BJ (cell line): Measurements from ENCODE around the gene MFSD8. TPM values are rescaled to one million over a fixed set of nuclear protein-coding genes. Genes with fewer than 3 reads are reported as not detected.
"Not testable (repeated sequence)": the region's sequence is repeated elsewhere in the genome, so short reads cannot be mapped to it uniquely, and the experiment has no call there.

ENCODE experiments used
- CTCF ChIA-PET: fragments of 350-600 bp; formaldehyde crosslinking; extraction: SDS; loops from one replicate; lab custom pipeline; 2021; ENCODE audit warnings: antibody characterized with exemption, inconsistent platforms; lab: Yijun Ruan, JAX
- POLR2A ChIA-PET: fragments of 300-600 bp; sonication (Branson Sonifier 250); formaldehyde crosslinking; extraction: SDS; loops from one replicate; lab custom pipeline; 2021; ENCODE audit warnings: antibody characterized with exemption; lab: Charles Lee
- DNase-seq: peaks from one replicate; pipeline ENCODE4 v3.0.0-alpha.2; 2011; ENCODE audit warnings: low read depth
- H3K27me3 ChIP-seq: 2 replicates; pipeline ENCODE4 v1.6.0; 2011; ENCODE audit warnings: low read length; ENCODE audit not compliant: control insufficient read depth, insufficient read depth
- H3K36me3 ChIP-seq: 2 replicates; pipeline ENCODE4 v1.5.1; 2011; ENCODE audit warnings: low read length; ENCODE audit not compliant: control insufficient read depth, insufficient read depth
- H3K4me3 ChIP-seq: 2 replicates; pipeline ENCODE4 v1.5.1; 2011; ENCODE audit warnings: low read depth, mild to moderate bottlenecking, control low read depth, low read length
- polyA plus RNA-seq: library from polyadenylated mRNA; depleted of rRNA; stranded (reverse); fragments of >200 nt; gene quantifications from 2 replicates; pipeline ENCODE4 v1.2.3, GENCODE V29; 2011
- TF ChIP-seq, protein P1 (sequence below): IDR thresholded peaks from 2 replicates; pipeline ENCODE4 v1.5.1; 2011; ENCODE audit warnings: low read depth, mild to moderate bottlenecking, control low read depth, inconsistent platforms, low read length, moderate library complexity; ENCODE audit not compliant: insufficient read depth

The MFSD8 gene
- polyA plus RNA-seq, 1 experiment = 7.9 TPM

DNA sequence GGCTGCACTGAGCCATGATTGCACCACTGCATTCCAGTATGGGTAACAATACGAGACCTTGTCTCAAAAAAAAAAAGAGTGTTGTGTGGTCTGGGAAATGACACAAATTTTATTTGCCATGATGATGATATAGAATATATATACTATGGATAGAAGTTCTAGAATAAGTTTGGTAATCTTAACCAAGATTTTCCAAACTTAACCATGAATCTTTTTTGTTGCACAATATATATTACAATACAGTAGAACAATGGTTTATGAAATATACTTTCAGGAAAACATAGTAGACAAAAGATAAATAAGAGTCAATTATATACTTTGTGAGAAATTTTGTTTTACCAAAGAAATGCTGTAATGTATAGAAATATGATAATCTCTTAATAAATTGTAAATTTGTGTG, 34.8 kb downstream of the MFSD8 start:
- no peak overlapping the region for H3K4me3 ChIP-seq
- no peaks in the 10 kb centered on the region for H3K36me3 ChIP-seq
- H3K27me3 ChIP-seq = no peaks in the 10 kb centered on the region
- DNase-seq = no peak
- POLR2A ChIA-PET = no interaction called here
- TF ChIP-seq, protein P1, sequence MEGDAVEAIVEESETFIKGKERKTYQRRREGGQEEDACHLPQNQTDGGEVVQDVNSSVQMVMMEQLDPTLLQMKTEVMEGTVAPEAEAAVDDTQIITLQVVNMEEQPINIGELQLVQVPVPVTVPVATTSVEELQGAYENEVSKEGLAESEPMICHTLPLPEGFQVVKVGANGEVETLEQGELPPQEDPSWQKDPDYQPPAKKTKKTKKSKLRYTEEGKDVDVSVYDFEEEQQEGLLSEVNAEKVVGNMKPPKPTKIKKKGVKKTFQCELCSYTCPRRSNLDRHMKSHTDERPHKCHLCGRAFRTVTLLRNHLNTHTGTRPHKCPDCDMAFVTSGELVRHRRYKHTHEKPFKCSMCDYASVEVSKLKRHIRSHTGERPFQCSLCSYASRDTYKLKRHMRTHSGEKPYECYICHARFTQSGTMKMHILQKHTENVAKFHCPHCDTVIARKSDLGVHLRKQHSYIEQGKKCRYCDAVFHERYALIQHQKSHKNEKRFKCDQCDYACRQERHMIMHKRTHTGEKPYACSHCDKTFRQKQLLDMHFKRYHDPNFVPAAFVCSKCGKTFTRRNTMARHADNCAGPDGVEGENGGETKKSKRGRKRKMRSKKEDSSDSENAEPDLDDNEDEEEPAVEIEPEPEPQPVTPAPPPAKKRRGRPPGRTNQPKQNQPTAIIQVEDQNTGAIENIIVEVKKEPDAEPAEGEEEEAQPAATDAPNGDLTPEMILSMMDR = no peak
- CTCF ChIA-PET = no interaction called here

DNA sequence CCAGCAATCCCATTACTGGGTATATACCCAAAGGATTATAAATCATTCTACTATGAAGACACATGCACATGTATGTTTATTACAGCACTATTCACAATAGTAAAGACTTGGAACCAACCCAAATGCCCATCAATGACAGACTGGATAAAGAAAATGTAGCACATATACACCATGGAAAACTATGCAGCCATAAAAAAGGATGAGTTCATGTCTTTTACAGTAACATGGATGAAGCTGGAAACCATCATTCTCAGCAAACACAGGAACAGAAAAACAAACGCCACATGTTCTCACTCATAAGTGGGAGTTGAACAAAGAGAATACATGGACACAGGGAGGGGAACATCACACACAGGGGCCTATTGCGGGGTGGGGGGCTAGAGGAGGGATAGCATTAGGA, 39.3 kb downstream of the MFSD8 start:
- POLR2A ChIA-PET, H3K27me3 ChIP-seq, CTCF ChIA-PET, DNase-seq, H3K36me3 ChIP-seq, H3K4me3 ChIP-seq: not testable (repeated sequence)

DNA sequence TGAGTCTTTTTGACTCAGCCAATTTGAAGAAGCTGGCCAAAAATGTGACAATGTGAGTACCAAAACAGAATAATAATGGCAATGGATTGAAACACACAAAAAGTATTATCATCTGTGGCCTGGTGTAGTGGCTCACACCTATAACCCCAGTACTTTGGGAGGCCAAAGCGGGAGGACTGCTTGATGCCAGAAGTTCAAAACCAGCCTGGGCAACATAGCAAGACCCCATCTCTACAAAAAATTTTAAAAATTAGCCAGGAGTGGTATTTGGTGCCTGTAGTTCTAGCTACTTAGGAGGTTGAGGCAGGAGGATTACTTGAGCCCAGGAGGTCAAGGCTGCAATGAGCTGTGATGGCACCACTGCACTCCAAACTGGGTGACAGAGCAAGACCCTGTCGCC, 42.7 kb downstream of the MFSD8 start:
- DNase-seq = no peak
- TF ChIP-seq, protein P1 = no peak
- CTCF ChIA-PET = interaction anchor here (0.6 kb wide), 1 partner anchor 1208 kb away, joined by 3 read pairs; no protein-coding TSS in a partner anchor
- no peaks in the 10 kb centered on the region for H3K27me3 ChIP-seq
- POLR2A ChIA-PET = no interaction called here
- peaks cover 1% of the 10 kb centered on the region; the same call in 1 of the 2 replicates for H3K36me3 ChIP-seq
- no peak overlapping the region for H3K4me3 ChIP-seq

DNA sequence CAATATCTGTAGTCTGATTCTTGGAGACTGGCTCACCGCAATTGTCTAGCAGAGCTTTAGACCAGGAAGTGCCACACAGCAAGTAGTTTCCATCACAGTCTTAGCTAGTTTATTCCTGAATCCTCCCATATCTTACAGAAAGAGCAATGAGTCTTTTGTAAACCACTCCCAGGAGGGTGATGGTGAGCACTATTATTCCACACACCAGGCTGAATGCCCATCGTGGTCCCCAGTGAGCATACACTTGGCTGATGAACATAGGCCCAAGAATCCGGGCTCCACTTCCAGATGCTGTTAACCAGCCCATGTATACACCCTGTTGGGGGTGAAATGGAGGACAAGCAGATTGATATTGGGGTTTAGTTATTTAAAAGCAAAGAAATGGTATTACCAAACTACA, 44.5 kb downstream of the MFSD8 start:
- TF ChIP-seq, protein P1 = no peak
- no peak for DNase-seq
- Histone ChIP-seq H3K36me3 (peaks cover 1% of the 10 kb centered on the region; the same call in 1 of the 2 replicates), H3K27me3 (no peaks in the 10 kb centered on the region), H3K4me3 (no peak overlapping the region)
- ChIA-PET POLR2A (no interaction called here), CTCF (no interaction called here)

DNA sequence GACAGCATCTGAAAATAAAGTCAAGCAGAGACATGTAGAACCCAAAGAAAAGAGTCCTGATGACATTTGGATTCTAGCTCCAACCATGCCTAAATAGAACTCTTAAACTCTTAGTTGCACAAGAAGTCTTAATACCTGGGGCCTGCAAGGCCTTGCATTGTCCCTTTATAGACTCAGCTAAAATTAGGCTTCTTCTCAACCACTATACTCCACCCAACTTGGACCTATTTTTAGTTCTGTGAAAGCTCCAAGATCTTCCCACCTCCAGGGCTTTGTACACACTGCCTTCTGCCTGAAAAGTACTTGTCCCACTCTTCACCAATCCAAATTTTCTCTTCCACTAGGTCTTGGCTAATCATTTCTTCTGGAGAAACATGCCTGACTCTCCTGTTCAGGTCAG, 47.8 kb downstream of the MFSD8 start:
- ChIA-PET POLR2A (no interaction called here), CTCF (interaction anchor here (0.8 kb wide), 1 partner anchor 312 kb away, joined by 3 read pairs; no protein-coding TSS in a partner anchor)
- no peak overlapping the region for H3K4me3 ChIP-seq
- H3K36me3 ChIP-seq = peaks cover 1% of the 10 kb centered on the region; the same call in 1 of the 2 replicates
- H3K27me3 ChIP-seq = no peaks in the 10 kb centered on the region
- TF ChIP-seq, protein P1 = no peak
- no peak for DNase-seq

DNA sequence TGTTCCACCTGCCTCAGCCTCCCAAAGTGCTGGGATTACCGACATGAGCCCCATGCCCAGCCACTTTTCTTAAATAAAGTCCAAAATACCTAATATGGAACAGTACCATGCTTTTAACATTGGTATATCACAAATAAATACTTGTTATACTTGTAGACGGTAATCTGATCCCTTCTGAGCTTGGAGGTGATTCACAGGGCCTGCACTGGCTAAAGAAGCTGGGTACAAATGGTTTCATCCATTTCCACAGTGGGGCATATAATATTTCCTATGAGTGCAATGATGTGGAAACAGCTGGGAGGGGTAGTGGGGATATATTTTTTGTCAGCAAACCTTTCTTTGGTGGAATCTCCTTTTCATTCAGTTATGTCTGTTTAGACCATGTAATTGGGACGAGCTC, 48.5 kb downstream of the MFSD8 start:
- no peak for DNase-seq
- CTCF ChIA-PET = interaction anchor here (0.8 kb wide), 1 partner anchor 311 kb away, joined by 3 read pairs; no protein-coding TSS in a partner anchor
- peaks cover 1% of the 10 kb centered on the region; the same call in 1 of the 2 replicates for H3K36me3 ChIP-seq
- POLR2A ChIA-PET = no interaction called here
- no peak overlapping the region for H3K4me3 ChIP-seq
- TF ChIP-seq, protein P1 = no peak
- no peaks in the 10 kb centered on the region for H3K27me3 ChIP-seq
